Measurements from ENCODE around the gene CATSPERE. TPM values are rescaled to one million over a fixed set of nuclear protein-coding genes. Genes with fewer than 3 reads are reported as not detected.
A peak's percentile ranks its signal among the peaks of the same experiment; 100 is the strongest.

Gene CATSPERE
- total and polyA plus RNA-seq, 9 of the 15 experiments (the other 6 are each of a cell fraction or from before 2014, with no cell fraction given), result 0.06 to 0.16 (median 0.09) TPM; not detected in 3

DNA sequence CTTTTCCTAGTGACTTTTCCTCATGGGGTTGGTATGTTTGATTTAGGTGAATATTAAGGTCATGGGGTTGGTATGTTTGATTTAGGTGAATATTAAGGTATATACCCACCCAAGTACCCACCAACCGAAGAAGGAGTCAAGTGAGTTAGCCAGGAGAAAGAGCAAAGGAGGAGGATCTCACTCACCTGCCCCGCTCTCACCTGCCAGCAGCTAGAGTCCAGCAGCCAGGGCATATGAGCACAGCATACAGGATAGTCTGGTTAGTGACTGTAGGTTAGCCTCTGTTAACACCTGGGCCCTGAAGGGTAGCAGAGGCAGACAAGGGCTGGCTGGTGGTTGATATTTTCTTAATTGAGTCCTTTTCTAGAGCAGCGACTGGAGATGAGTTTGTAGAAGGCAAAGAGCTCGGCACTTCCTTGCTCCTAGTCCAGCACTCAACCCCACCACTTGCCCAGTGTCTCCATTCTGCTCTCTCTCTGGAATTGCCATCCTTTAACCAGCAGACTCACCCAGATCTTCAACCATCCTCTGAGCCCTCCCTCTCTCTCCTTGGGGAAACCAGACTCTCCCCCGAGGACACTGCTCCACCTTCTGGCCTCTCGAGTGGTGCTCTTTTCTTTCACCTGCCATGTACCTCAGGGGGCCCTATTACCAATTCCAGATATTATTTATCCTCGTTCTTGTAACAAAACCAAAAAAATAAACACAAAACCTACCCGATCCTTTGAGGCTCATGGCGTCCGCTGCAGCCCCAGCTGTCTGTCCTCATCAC lies 175.6 kb downstream of the CATSPERE start:
- CTCF ChIA-PET (ENCODE audit: low intra/inter-chr PET ratio), result interaction anchor here (1.2 kb wide), 1 partner anchor 33 kb away, joined by 6 read pairs; no protein-coding TSS in a partner anchor
- Histone ChIP-seq H3K36me3 (ENCODE audit: control insufficient read depth, insufficient read depth, low read length) (no peaks in the 10 kb centered on the region), H2AFZ (ENCODE audit: low read depth, low read length) (no peak overlapping the region), H3K9me1 (ENCODE audit: control insufficient read depth, insufficient read depth, low read length) (no peaks in the 10 kb centered on the region), H3K9me3 (replicated peaks; ENCODE audit: control insufficient read depth, insufficient read depth, low read depth, low read length) (no peaks in the 10 kb centered on the region), H3K27ac (ENCODE audit: extremely low read depth, low read depth, low read length) (no peak overlapping the region), H3K4me2 (ENCODE audit: insufficient read depth, low read length) (no peak overlapping the region), H3K4me1 (replicated peaks in 1 of 2; ENCODE audit: control insufficient read depth in 2 of 2, insufficient read depth in 2 of 2, low read length in 2 of 2) (no peaks in the 10 kb centered on the region), H3K9ac (ENCODE audit: insufficient read depth in 1 of 2, low read depth in 2 of 2, low read length in 2 of 2) (no peak overlapping the region), H3K27me3 (ENCODE audit: control insufficient read depth in 2 of 2, insufficient read depth in 2 of 2, low read length in 2 of 2) (peaks cover 25 to 41% of the 10 kb centered on the region in 2 experiments), H3K79me2 (ENCODE audit: control insufficient read depth, insufficient read depth, low read length) (no peaks in the 10 kb centered on the region), H4K20me1 (replicated peaks; ENCODE audit: control insufficient read depth, insufficient read depth, low read length) (no peaks in the 10 kb centered on the region; the same call in 1 of the 2 replicates), H3K4me3 (no peak overlapping the region)
- POLR2A ChIA-PET, result interaction anchor here (0.7 to 1.3 kb wide), 3 partner anchors 8 to 40 kb away, joined by 3 to 8 read pairs (median 4); no protein-coding TSS in a partner anchor
- in situ Hi-C loops (cut with MboI), result no loop called here
- TF ChIP-seq EP300 (IDR thresholded peaks at IDR 0.05; ENCODE audit: low read length), result no peak
- TF ChIP-seq, protein P1, sequence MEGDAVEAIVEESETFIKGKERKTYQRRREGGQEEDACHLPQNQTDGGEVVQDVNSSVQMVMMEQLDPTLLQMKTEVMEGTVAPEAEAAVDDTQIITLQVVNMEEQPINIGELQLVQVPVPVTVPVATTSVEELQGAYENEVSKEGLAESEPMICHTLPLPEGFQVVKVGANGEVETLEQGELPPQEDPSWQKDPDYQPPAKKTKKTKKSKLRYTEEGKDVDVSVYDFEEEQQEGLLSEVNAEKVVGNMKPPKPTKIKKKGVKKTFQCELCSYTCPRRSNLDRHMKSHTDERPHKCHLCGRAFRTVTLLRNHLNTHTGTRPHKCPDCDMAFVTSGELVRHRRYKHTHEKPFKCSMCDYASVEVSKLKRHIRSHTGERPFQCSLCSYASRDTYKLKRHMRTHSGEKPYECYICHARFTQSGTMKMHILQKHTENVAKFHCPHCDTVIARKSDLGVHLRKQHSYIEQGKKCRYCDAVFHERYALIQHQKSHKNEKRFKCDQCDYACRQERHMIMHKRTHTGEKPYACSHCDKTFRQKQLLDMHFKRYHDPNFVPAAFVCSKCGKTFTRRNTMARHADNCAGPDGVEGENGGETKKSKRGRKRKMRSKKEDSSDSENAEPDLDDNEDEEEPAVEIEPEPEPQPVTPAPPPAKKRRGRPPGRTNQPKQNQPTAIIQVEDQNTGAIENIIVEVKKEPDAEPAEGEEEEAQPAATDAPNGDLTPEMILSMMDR (IDR thresholded peaks at IDR 0.05 in 2 of 3, conservative IDR thresholded peaks at IDR 0.05 in 1 of 3; ENCODE audit: insufficient read depth in 2 of 3, low read depth in 1 of 3, low read length in 3 of 3), result peak; percentile 27 to 42 (median 30); a peak in 4 of 6 replicates
- peak; percentile 58 for TF ChIP-seq RBM25 (IDR thresholded peaks at IDR 0.05; ENCODE audit: low read depth, low read length, severe bottlenecking)
- TF ChIP-seq RAD21 (CRISPR knock-in tag; conservative IDR thresholded peaks at IDR 0.05 in 1 of 2, IDR thresholded peaks at IDR 0.05 in 1 of 2), result peak; percentile 11 to 43; a peak in 2 of 4 replicates
- peak; percentile 93 for TF ChIP-seq ZNF121 (CRISPR knock-in tag; conservative IDR thresholded peaks at IDR 0.05)
- no peak for DNase-seq (ENCODE audit: extremely low read depth in 1 of 4, low spot score in 3 of 4)
- WGBS (ENCODE audit: insufficient coverage, low coverage, missing lambda C conversion rate), result under 1% methylated on average over 10 of the region's 10 CpGs
- intact Hi-C loops (cut with micrococcal nuclease), result no loop called here
- no peak for FAIRE-seq
- peak; percentile 84 for ATAC-seq
- no TSS peak for BruUV-seq (replicated peaks)
